ENCODE results near the gene KRTAP12-1.

KRTAP12-1 gene

GRCh38 chr21:44711327-44712202 is 29.6 kb upstream of the KRTAP12-1 start, which contains the start of gene TSPEAR:
Gene TSPEAR (minus strand): TSS chr21:44711572. CDS start chr21:44711514, 58 bp downstream.
- peak; percentile 48; the same call in 1 of the 2 replicates for TF ChIP-seq ZBTB7A (IDR thresholded peaks at IDR 0.05; ENCODE audit: low read depth)
- no peak for TF ChIP-seq TCF12 (IDR thresholded peaks at IDR 0.05; ENCODE audit: low read depth)
- no peak for TF ChIP-seq CEBPB (IDR thresholded peaks at IDR 0.05)
- no peak for TF ChIP-seq NFIC (IDR thresholded peaks at IDR 0.05)

GRCh38 chr21:44710756-44711326 is 28.9 kb upstream of the KRTAP12-1 start:
- TF ChIP-seq MAX (IDR thresholded peaks at IDR 0.05) = peak; percentile 40
- TF ChIP-seq CREB1 (IDR thresholded peaks at IDR 0.05; ENCODE audit: low read depth) = no peak
- TF ChIP-seq FOXM1 (IDR thresholded peaks at IDR 0.05; ENCODE audit: borderline replicate concordance, low read depth) = no peak
- no peak for TF ChIP-seq EP300 (IDR thresholded peaks at IDR 0.05; ENCODE audit: borderline replicate concordance)
- TF ChIP-seq TCF12 (IDR thresholded peaks at IDR 0.05; ENCODE audit: low read depth) = no peak
- no peak for TF ChIP-seq EGR1 (IDR thresholded peaks at IDR 0.05)
- TF ChIP-seq NFIC (IDR thresholded peaks at IDR 0.05) = no peak
- TF ChIP-seq USF1 (IDR thresholded peaks at IDR 0.05) = no peak

- no peak for TF ChIP-seq REST (IDR thresholded peaks at IDR 0.05; ENCODE audit: low read depth)
- no peak for TF ChIP-seq FOXM1 (IDR thresholded peaks at IDR 0.05; ENCODE audit: borderline replicate concordance, low read depth)
- no peak for TF ChIP-seq EP300 (IDR thresholded peaks at IDR 0.05; ENCODE audit: borderline replicate concordance)
- no peak for TF ChIP-seq TCF12 (IDR thresholded peaks at IDR 0.05; ENCODE audit: low read depth)
- TF ChIP-seq EGR1 (IDR thresholded peaks at IDR 0.05) = no peak
- no peak for TF ChIP-seq TAF1 (IDR thresholded peaks at IDR 0.05; ENCODE audit: low read depth)
- TF ChIP-seq ZBTB7A (IDR thresholded peaks at IDR 0.05; ENCODE audit: low read depth) = no peak
These were observed 28.3 kb upstream of the KRTAP12-1 start for GRCh38 chr21:44710294-44710665.

GRCh38 chr21:44709426-44710293 is 27.7 kb upstream of the KRTAP12-1 start:
- TF ChIP-seq YY1 (IDR thresholded peaks at IDR 0.05; ENCODE audit: low read depth) (no peak), MAX (IDR thresholded peaks at IDR 0.05) (no peak), EGR1 (IDR thresholded peaks at IDR 0.05) (no peak), REST (IDR thresholded peaks at IDR 0.05; ENCODE audit: low read depth) (no peak), TAF1 (IDR thresholded peaks at IDR 0.05; ENCODE audit: low read depth) (no peak)

GRCh38 chr21:44708866-44709425 is 27.0 kb upstream of the KRTAP12-1 start:
- no peak for TF ChIP-seq EP300 (IDR thresholded peaks at IDR 0.05; ENCODE audit: borderline replicate concordance)
- TF ChIP-seq CREB1 (IDR thresholded peaks at IDR 0.05; ENCODE audit: low read depth) = no peak
- no peak for TF ChIP-seq ZBTB7A (IDR thresholded peaks at IDR 0.05; ENCODE audit: low read depth)
- no peak for TF ChIP-seq YY1 (IDR thresholded peaks at IDR 0.05; ENCODE audit: low read depth)
- TF ChIP-seq TEAD4 (IDR thresholded peaks at IDR 0.05) = no peak
- no peak for TF ChIP-seq USF1 (IDR thresholded peaks at IDR 0.05)
- TF ChIP-seq TAF1 (IDR thresholded peaks at IDR 0.05; ENCODE audit: low read depth) = no peak
- no peak for TF ChIP-seq MAX (IDR thresholded peaks at IDR 0.05)
- TF ChIP-seq CEBPB (IDR thresholded peaks at IDR 0.05) = no peak
- no peak for TF ChIP-seq REST (IDR thresholded peaks at IDR 0.05; ENCODE audit: low read depth)
- TF ChIP-seq TCF12 (IDR thresholded peaks at IDR 0.05; ENCODE audit: low read depth) = no peak
- no peak for TF ChIP-seq NFIC (IDR thresholded peaks at IDR 0.05)
- no peak for TF ChIP-seq RAD21 (IDR thresholded peaks at IDR 0.05; ENCODE audit: low read depth)

Measured in Ishikawa (cell line).